DMS79 treated with DMSO at 0.1 percent for 48 hours (cell line): ENCODE data around the gene ENOPH1.
"Not testable (repeated sequence)": the region's sequence is repeated elsewhere in the genome, so short reads cannot be mapped to it uniquely, and the experiment has no call there.

ENCODE experiments used
- DNase-seq: peaks from one replicate; lab custom pipeline; 2025; lab: John Stamatoyannopoulos, UW

The ENOPH1 gene

GRCh38 chr4:82430193-82430963 lies at the start of gene ENOPH1, which contains the start of gene HNRNPDL:
Gene ENOPH1 (plus strand): TSS chr4:82430590. CDS start chr4:82430830, 240 bp downstream.
Gene HNRNPDL (minus strand): TSS chr4:82430462. CDS start chr4:82429690, 772 bp downstream.
- DNase-seq: peak; percentile 94

- no peak for DNase-seq
Observed at GRCh38 chr4:82380831-82381230, 49.6 kb upstream of the ENOPH1 start.

GRCh38 chr4:82381235-82381634 lies 49.2 kb upstream of the ENOPH1 start:
- no peak for DNase-seq

- DNase-seq: no peak
Observed at GRCh38 chr4:82381661-82382296, 48.6 kb upstream of the ENOPH1 start.

GRCh38 chr4:82382751-82383150 lies 47.6 kb upstream of the ENOPH1 start:
- no peak for DNase-seq

GRCh38 chr4:82386312-82386711 lies 44.1 kb upstream of the ENOPH1 start:
- not testable (repeated sequence) for DNase-seq

- DNase-seq: no peak
Observed at GRCh38 chr4:82388405-82388804, 42.0 kb upstream of the ENOPH1 start.

- DNase-seq: not testable (repeated sequence)
Observed at GRCh38 chr4:82390061-82390460, 40.3 kb upstream of the ENOPH1 start.

- no peak for DNase-seq
Observed at GRCh38 chr4:82394896-82395295, 35.5 kb upstream of the ENOPH1 start.

- no peak for DNase-seq
Observed at GRCh38 chr4:82397527-82397926, 32.9 kb upstream of the ENOPH1 start.

GRCh38 chr4:82398263-82398662 lies 32.1 kb upstream of the ENOPH1 start:
- peak; percentile 74 for DNase-seq

GRCh38 chr4:82401600-82401999 lies 28.8 kb upstream of the ENOPH1 start:
- DNase-seq: no peak

GRCh38 chr4:82402196-82402775 lies 28.1 kb upstream of the ENOPH1 start:
- DNase-seq: peak; percentile 96

- DNase-seq: no peak
Observed at GRCh38 chr4:82403725-82404124, 26.7 kb upstream of the ENOPH1 start.

- DNase-seq: not testable (repeated sequence)
Observed at GRCh38 chr4:82415061-82415460, 15.3 kb upstream of the ENOPH1 start.

- no peak for DNase-seq
Observed at GRCh38 chr4:82415922-82416365, 14.4 kb upstream of the ENOPH1 start.

GRCh38 chr4:82419451-82419850 lies 10.9 kb upstream of the ENOPH1 start:
- DNase-seq: no peak

GRCh38 chr4:82421796-82422560 lies 8.4 kb upstream of the ENOPH1 start:
- DNase-seq: no peak

GRCh38 chr4:82422616-82423015 lies 7.8 kb upstream of the ENOPH1 start:
- DNase-seq: no peak

- DNase-seq: no peak
Observed at GRCh38 chr4:82423245-82424054, 6.9 kb upstream of the ENOPH1 start.

- DNase-seq: no peak
Observed at GRCh38 chr4:82425478-82425877, 4.9 kb upstream of the ENOPH1 start.
